GM19239 (cell line): ENCODE results near the gene TBCCD1.

Experiments
- DNase-seq: peaks from one replicate; pipeline ENCODE4 v3.0.0; 2011; ENCODE audit warnings: low spot score; ENCODE audit not compliant: insufficient read length
- FAIRE-seq: peaks from 2 replicates; lab custom pipeline; 2011; peaks lifted over from hg19 to GRCh38; lab: Jason Lieb, UNC

The TBCCD1 gene, protein sequence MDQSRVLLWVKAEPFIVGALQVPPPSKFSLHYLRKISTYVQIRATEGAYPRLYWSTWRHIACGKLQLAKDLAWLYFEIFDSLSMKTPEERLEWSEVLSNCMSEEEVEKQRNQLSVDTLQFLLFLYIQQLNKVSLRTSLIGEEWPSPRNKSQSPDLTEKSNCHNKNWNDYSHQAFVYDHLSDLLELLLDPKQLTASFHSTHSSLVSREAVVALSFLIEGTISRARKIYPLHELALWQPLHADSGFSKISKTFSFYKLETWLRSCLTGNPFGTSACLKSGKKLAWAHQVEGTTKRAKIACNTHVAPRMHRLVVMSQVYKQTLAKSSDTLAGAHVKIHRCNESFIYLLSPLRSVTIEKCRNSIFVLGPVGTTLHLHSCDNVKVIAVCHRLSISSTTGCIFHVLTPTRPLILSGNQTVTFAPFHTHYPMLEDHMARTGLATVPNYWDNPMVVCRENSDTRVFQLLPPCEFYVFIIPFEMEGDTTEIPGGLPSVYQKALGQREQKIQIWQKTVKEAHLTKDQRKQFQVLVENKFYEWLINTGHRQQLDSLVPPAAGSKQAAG

GRCh38 chr3:186567072-186567921, at the start of gene TBCCD1:
TSS of gene TBCCD1 (minus strand) at chr3:186567339. CDS start at chr3:186564329, 3,010 bp downstream.
- peak; percentile 88 for FAIRE-seq
- peak; percentile 60 for DNase-seq

GRCh38 chr3:186616299-186616617, 49.1 kb upstream of the TBCCD1 start:
- no peak for FAIRE-seq
- DNase-seq = no peak

DNA sequence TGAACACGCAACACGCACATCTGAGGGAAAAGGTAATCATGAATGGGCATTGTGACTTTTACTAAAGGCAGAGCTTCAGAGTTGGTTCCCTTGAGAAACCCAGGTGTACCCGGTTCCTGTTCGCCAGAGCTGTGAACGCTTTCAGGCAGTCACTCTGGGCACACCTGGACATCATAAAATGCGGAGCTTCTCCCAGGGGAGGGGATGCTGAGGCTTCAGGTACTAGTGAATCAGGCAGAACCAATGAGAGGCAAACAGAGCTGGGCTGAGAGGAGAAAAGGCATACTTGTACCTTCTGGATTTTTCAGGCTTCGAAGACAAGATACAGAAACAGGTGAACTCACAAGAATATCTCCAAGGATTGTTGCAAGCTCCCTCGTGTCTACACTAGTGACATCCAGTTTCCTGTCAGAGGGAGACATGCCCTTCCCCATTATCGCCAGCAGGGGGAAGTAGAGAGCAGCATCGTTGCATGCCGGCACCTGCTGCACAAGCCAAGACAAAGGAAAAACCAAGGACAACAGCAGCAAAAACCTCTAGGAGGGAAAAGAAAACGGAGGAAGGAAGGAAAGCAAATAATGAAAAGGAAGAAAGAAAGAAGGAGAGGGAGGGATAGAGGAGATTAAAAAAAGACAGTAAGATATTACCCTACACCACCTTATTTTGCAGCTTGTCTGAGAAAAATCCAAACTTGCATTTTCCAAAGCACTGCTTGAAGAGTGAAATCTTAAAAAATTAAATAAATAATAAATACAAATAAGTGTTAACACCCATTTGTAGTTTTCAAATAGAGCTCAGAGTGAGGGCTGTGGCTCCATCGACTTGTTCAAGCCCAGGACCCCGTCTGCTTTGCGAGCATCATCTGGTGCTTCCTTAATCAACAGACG, 47.7 kb upstream of the TBCCD1 start:
- DNase-seq = peak; percentile 68
- peak; percentile 93 for FAIRE-seq

GRCh38 chr3:186614266-186614596, 47.1 kb upstream of the TBCCD1 start:
- FAIRE-seq (no peak), DNase-seq (no peak)

DNA sequence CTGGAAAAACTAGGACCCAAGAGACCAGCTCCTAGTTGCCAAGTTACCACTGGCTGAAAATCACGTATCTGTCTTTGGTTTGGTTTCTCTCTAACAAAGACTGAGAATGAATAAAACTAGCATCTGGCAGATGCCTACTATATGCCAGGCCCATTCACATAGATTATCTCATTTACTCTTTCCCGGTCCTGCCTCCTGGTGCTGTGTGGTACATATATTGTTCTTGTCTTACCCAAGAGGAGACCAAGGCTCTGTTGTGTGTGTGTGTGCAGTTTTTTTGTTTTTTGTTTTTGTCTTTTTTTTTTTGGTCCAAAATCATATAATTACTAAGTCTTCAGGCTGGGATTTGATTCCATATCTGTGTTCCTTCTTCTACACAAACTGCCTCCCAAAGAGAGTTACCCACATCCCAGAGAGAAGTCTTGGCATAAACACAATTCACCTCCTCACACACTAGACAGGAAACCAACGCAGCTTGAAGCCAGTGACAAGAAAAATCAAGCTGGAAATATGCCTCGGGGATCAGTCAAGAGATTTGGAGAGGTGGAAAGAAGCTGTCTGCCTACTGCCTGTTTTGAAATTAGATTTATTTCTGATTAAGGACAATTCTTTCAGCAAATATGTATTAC, 46.6 kb upstream of the TBCCD1 start:
- FAIRE-seq (no peak), DNase-seq (no peak)

GRCh38 chr3:186612721-186613636, 45.8 kb upstream of the TBCCD1 start, which contains the start of gene AHSG:
TSS of gene AHSG (plus strand) at chr3:186613060. CDS start at chr3:186613142, 82 bp downstream.
- DNase-seq (no peak), FAIRE-seq (no peak)

DNA sequence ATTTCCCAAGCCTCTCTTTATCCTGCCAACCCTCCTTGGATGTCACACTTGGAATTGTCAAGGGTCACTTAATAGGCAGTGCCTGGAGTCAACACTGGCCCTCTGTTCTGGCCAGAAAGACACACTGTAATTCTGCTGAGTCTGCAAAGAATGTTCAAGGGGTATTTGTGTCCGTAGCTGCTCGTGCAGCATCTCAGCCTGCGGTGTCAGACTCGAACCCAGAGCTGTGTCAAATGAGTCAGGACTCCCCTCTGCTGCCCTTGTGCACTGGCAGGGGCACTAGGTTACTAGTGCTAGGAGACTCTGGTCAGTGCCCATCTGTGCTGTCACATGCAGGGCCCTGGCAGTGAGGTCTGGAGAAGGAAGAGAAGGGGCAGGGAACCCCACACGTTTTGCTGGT, 44.9 kb upstream of the TBCCD1 start:
- DNase-seq (no peak), FAIRE-seq (no peak)

DNA sequence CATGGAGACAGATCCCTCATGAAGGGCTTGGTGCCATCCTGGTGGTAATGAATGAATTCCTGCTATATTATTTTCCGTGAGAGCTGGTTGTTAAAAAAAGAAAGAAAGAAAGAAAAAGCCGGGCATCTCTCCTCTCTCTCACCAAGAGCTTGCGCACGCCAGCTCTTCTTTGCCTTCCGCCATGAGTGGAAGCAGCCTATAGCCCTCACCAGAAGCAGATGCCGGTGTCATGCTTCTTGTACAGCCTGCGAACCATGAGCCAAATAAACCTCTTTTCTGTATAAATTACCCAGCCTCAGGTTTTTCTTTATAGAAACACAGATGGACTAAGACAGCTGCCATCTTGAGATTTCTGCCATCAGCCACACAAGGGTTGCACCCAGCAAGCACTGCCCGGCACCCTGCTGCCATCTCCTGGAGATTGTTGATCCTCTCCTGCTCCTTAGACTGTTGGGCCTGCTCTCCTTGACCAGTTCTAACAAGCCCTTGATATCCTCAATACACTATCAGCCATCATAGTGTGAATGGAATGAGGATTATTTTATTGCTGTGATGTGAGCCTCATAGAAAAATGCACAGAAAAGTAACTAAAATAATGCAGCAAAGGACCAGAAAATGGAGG, 42.2 kb upstream of the TBCCD1 start:
- no peak for FAIRE-seq
- no peak for DNase-seq

GRCh38 chr3:186608624-186609215, 41.6 kb upstream of the TBCCD1 start:
- DNase-seq (no peak), FAIRE-seq (no peak)

DNA sequence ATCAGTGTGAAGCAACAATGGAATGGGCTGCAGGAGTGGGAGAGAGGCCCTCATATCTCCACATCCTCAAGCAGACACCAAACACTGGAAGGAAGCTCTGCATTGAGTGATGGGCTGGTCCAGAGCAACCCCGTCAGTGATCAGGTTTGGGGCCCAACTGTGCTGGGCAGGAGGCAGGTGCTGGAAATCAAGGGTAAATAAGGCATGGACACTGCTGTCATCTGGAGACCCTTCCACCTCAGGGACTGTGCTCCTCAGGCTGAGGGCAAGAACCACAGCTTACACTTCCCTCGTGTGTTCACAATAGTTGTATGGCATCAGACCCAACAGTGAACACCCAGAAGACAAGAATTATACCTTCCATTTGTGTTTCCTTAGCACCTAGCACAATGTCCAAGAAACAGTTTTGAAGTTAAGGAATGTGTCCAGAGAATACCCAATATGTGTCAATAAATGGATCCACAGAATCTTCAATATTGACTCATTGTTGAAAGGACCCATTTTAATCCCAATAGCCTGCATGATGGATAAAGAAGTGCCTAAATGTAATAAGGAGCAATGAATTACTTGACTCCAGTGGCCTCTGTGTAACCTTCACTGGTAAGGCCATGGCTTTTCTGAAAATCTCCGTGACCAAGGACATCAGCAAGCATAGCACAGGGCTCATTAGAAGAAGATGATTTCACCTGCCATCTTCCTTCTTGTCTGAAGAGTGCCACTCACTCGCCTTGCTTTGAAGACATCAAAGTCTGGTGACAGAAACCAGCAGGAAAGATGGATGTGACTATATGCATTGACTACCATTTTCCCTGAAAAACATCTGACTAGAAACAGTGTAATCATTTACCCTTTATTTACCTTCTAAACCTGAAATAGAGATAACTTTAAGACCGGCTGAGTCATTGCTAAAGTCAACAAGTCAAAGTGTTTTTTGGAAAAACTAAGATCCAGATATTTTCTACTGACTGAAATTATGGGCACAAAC, 38.7 kb upstream of the TBCCD1 start:
- no peak for FAIRE-seq

GRCh38 chr3:186605078-186605477, 37.9 kb upstream of the TBCCD1 start:
- DNase-seq (no peak), FAIRE-seq (no peak)

More for the DNA sequence above, 38.7 kb upstream of the TBCCD1 start:
- no peak for DNase-seq

DNA sequence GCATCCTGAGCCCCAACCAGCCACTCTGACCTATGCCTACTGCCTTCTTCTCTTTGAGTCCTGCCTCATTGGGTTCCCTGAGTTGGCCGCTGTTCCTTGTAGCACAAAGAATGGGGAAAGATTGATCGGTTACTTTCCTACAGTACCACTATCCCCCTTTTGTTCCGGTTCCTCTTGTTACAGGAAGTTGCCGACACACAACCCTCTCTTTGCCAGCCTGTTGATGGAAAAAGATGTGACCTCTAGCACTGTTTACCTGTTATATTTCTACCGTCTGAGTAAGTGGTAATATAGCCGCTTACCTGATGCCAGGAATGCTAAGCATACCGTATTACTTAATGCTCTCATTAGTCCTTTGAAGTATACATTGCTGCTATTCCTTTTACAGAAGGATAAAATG, 36.0 kb upstream of the TBCCD1 start:
- no peak for FAIRE-seq

GRCh38 chr3:186600896-186601295, 33.8 kb upstream of the TBCCD1 start:
- DNase-seq = no peak

More for the DNA sequence above, 36.0 kb upstream of the TBCCD1 start:
- no peak for DNase-seq

GRCh38 chr3:186599785-186600166, 32.6 kb upstream of the TBCCD1 start:
- DNase-seq (no peak), FAIRE-seq (no peak)

More at GRCh38 chr3:186600896-186601295, 33.8 kb upstream of the TBCCD1 start:
- FAIRE-seq = no peak

- no peak for FAIRE-seq
- no peak for DNase-seq
These were observed 32.1 kb upstream of the TBCCD1 start for GRCh38 chr3:186599142-186599784.

- DNase-seq = no peak
- no peak for FAIRE-seq
These were observed 31.6 kb upstream of the TBCCD1 start for GRCh38 chr3:186598794-186599141.
